ENCODE results near the gene TARBP1.

The TARBP1 gene

DNA sequence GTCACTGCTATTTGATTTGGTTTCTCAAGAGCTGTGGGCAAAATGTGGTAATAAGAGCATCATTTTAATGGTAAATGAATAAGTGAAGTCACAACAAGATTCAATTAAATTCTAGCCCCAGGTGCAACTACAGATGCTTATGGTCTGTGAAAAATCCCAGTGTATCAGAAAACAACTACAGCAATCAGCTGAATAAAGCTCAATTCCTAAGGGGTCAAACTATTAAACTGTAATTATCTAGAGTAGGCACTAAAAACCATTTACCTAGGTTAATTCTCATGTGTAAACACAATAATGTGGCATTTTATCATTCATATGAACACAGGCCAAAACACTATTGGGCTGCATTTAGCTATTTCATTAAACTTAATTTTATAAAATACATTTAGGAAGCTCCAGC is 9.6 kb downstream of the TARBP1 start:
- DNase-seq (ENCODE audit: low read depth, low spot score) = no peak
- Histone ChIP-seq H3K4me3 (ENCODE audit: insufficient read length, low read depth) (no peak overlapping the region), H3K27me3 (ENCODE audit: insufficient read depth, insufficient read length) (no peaks in the 10 kb centered on the region), H3K9ac (ENCODE audit: insufficient read length, low read depth) (no peak overlapping the region), H3K36me3 (ENCODE audit: insufficient read depth, insufficient read length, low read length) (peaks cover 21% of the 10 kb centered on the region), H3K4me1 (ENCODE audit: insufficient read depth, insufficient read length) (no peaks in the 10 kb centered on the region), H3K9me3 (ENCODE audit: insufficient read depth, low read length) (no peaks in the 10 kb centered on the region)
- TF ChIP-seq YY1 (IDR thresholded peaks at IDR 0.05; ENCODE audit: insufficient read depth, insufficient read length) = no peak
- TF ChIP-seq ZNF274 (IDR thresholded peaks at IDR 0.05; ENCODE audit: low read depth, low read length) = no peak

DNA sequence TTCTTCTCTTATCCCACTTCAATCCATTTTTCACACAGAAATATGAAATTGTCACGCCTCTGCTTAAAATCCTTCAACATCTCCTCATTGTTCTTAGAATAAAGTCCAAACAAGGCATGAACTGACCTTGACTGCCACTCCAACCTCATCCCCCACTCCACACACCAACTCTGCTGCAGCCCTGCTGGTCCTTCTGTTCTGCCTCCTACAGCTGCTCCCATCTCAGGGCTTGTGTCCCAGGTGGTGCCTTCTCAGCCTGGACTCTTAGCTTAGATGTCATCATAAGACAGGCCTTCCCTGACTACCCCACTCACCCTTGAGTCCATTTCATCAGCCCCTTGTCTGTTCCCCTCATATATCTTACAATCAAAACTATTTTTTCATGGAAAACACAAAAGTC is 10.4 kb downstream of the TARBP1 start:
- H3K27me3 ChIP-seq (ENCODE audit: insufficient read depth, insufficient read length) = no peaks in the 10 kb centered on the region
- DNase-seq (ENCODE audit: low read depth, low spot score) = no peak
- H3K9me3 ChIP-seq (ENCODE audit: insufficient read depth, low read length) = no peaks in the 10 kb centered on the region
- H3K36me3 ChIP-seq (ENCODE audit: insufficient read depth, insufficient read length, low read length) = peaks cover 28% of the 10 kb centered on the region
- no peak overlapping the region for H3K9ac ChIP-seq (ENCODE audit: insufficient read length, low read depth)
- H3K4me3 ChIP-seq (ENCODE audit: insufficient read length, low read depth) = no peak overlapping the region
- no peak for TF ChIP-seq YY1 (IDR thresholded peaks at IDR 0.05; ENCODE audit: insufficient read depth, insufficient read length)
- no peak for TF ChIP-seq SUZ12 (IDR thresholded peaks at IDR 0.05; ENCODE audit: extremely low read depth, insufficient read depth, insufficient read length)
- no peak for TF ChIP-seq ZNF274 (IDR thresholded peaks at IDR 0.05; ENCODE audit: low read depth, low read length)
- no peaks in the 10 kb centered on the region for H3K4me1 ChIP-seq (ENCODE audit: insufficient read depth, insufficient read length)

DNA sequence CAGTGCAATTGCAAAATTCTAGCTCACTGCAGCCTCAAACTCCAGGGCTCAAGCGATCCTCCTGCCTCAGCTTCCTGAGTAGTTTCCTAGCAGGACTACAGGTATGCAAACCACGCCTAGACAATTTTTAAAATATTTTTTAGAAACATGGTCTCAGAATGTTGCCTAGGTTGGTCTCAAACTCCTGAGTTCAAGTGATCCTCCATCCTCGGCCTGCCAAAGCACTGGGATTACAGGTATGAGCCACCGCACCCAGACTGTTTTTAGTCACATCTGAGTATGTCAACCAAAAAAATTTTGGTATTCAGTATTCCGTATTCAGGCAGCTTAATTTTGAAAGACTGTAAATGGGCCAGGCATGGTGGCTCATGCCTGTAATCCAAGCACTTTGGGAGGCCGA is 11.2 kb downstream of the TARBP1 start:
- Histone ChIP-seq H3K9me3 (ENCODE audit: insufficient read depth, low read length) (no peaks in the 10 kb centered on the region), H3K9ac (ENCODE audit: insufficient read length, low read depth) (no peak overlapping the region), H3K4me3 (ENCODE audit: insufficient read length, low read depth) (no peak overlapping the region), H3K4me1 (ENCODE audit: insufficient read depth, insufficient read length) (no peaks in the 10 kb centered on the region), H3K27me3 (ENCODE audit: insufficient read depth, insufficient read length) (no peaks in the 10 kb centered on the region), H3K36me3 (ENCODE audit: insufficient read depth, insufficient read length, low read length) (peaks cover 34% of the 10 kb centered on the region)
- TF ChIP-seq ZNF274 (IDR thresholded peaks at IDR 0.05; ENCODE audit: low read depth, low read length) (no peak), SUZ12 (IDR thresholded peaks at IDR 0.05; ENCODE audit: extremely low read depth, insufficient read depth, insufficient read length) (no peak), YY1 (IDR thresholded peaks at IDR 0.05; ENCODE audit: insufficient read depth, insufficient read length) (no peak)
- no peak for DNase-seq (ENCODE audit: low read depth, low spot score)

DNA sequence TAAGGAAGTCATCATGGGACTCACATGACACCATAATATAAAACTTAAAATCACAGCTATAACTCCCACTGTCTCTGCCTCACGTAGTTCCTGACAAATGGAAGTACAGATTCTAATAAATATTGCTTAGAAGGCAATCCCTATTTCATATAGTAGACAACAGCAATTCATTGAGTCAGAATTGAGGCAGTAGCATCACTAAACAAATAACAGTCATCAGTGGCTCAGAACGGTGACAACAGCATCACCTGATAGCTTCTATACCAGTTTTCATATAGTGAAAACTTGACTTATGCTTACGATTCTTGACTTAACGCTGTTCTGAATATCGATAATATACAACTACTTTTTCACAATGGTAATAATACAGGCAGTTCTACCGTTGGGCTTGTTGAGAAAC is 12.0 kb downstream of the TARBP1 start:
- DNase-seq (ENCODE audit: low read depth, low spot score) = no peak
- no peaks in the 10 kb centered on the region for H3K27me3 ChIP-seq (ENCODE audit: insufficient read depth, insufficient read length)
- no peaks in the 10 kb centered on the region for H3K4me1 ChIP-seq (ENCODE audit: insufficient read depth, insufficient read length)
- no peak for TF ChIP-seq YY1 (IDR thresholded peaks at IDR 0.05; ENCODE audit: insufficient read depth, insufficient read length)
- no peak for TF ChIP-seq SUZ12 (IDR thresholded peaks at IDR 0.05; ENCODE audit: extremely low read depth, insufficient read depth, insufficient read length)
- TF ChIP-seq ZNF274 (IDR thresholded peaks at IDR 0.05; ENCODE audit: low read depth, low read length) = no peak
- H3K9ac ChIP-seq (ENCODE audit: insufficient read length, low read depth) = no peak overlapping the region
- no peaks in the 10 kb centered on the region for H3K9me3 ChIP-seq (ENCODE audit: insufficient read depth, low read length)
- H3K4me3 ChIP-seq (ENCODE audit: insufficient read length, low read depth) = no peak overlapping the region
- peaks cover 40% of the 10 kb centered on the region for H3K36me3 ChIP-seq (ENCODE audit: insufficient read depth, insufficient read length, low read length)

DNA sequence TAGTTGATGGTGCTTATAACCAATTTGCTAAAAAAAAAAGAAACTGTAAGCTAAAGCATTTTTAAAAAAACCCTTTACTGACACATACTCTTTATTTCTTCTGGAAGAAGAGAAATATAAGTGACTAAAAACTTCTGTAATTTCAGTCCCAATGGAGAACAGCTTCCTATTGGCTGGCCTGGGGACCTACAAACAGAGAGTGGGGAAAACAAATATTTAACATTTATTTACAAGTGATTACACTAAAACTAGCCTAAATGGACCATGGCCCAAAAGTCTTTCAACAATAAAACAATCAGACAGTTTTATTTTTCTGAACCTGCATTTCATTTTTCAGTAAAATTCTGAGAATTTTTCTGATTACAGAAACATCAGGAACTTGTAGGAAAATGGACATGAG is 15.2 kb downstream of the TARBP1 start:
- Histone ChIP-seq H3K9ac (ENCODE audit: insufficient read length, low read depth) (no peak overlapping the region), H3K9me3 (ENCODE audit: insufficient read depth, low read length) (no peaks in the 10 kb centered on the region), H3K36me3 (ENCODE audit: insufficient read depth, insufficient read length, low read length) (peaks cover 43% of the 10 kb centered on the region), H3K4me3 (ENCODE audit: insufficient read length, low read depth) (no peak overlapping the region), H3K4me1 (ENCODE audit: insufficient read depth, insufficient read length) (no peaks in the 10 kb centered on the region), H3K27me3 (ENCODE audit: insufficient read depth, insufficient read length) (no peaks in the 10 kb centered on the region)
- no peak for DNase-seq (ENCODE audit: low read depth, low spot score)
- TF ChIP-seq SUZ12 (IDR thresholded peaks at IDR 0.05; ENCODE audit: extremely low read depth, insufficient read depth, insufficient read length) (no peak), YY1 (IDR thresholded peaks at IDR 0.05; ENCODE audit: insufficient read depth, insufficient read length) (no peak), ZNF274 (IDR thresholded peaks at IDR 0.05; ENCODE audit: low read depth, low read length) (no peak)

DNA sequence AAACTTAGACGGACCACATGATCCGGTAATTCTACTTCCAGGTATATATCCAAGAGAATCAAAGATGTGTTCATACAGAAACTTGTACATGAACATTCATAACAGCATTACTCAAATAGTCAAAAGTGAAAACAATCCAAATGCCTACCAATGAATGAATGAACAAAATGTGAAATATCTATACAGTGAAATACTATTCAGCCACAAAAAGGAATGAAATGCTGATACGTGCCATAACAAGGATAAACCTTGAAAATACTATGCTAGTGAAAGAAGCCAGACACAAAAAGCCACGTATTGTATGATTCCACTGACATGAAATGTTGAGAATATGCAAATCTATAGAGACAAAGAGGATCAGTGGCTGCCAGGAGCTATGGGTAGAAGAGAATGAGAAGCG is 18.3 kb downstream of the TARBP1 start:
- Histone ChIP-seq H3K36me3 (ENCODE audit: insufficient read depth, insufficient read length, low read length) (peaks cover 51% of the 10 kb centered on the region), H3K4me1 (ENCODE audit: insufficient read depth, insufficient read length) (no peaks in the 10 kb centered on the region), H3K9me3 (ENCODE audit: insufficient read depth, low read length) (no peaks in the 10 kb centered on the region), H3K9ac (ENCODE audit: insufficient read length, low read depth) (no peak overlapping the region), H3K27me3 (ENCODE audit: insufficient read depth, insufficient read length) (no peaks in the 10 kb centered on the region), H3K4me3 (ENCODE audit: insufficient read length, low read depth) (no peak overlapping the region)
- DNase-seq (ENCODE audit: low read depth, low spot score) = no peak
- no peak for TF ChIP-seq ZNF274 (IDR thresholded peaks at IDR 0.05; ENCODE audit: low read depth, low read length)
- no peak for TF ChIP-seq YY1 (IDR thresholded peaks at IDR 0.05; ENCODE audit: insufficient read depth, insufficient read length)
- TF ChIP-seq SUZ12 (IDR thresholded peaks at IDR 0.05; ENCODE audit: extremely low read depth, insufficient read depth, insufficient read length) = no peak

DNA sequence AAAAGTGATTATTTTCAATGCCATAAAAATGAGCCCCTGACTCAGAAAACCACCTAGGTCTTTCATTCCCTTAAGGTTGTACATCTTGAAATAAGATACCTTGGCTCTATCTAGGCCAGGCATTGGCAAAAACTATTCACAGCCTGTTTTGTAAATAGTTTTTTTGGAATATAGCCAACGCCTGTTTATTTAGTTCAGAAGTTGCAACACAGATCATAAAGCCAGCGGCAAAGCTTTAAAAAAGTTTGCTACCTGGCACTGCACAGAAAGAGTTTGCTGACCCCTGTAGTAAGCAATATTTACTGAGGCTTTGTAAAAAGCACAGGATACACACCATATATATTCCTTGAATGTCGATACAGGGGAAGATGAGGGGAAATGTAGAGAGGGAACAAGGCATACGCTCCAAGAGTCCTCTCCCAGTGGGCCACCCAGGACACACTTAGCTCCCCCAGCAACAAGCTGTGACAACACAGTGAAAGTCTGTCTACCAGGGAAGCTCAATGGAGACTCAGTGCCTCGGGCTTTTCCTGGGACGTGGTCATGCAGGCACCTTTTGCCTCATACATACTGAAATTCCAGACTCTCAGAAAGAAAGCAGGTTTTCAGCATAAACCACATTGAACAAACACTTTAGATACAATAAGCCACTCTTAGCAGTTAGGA is 20.5 kb downstream of the TARBP1 start:
- no peaks in the 10 kb centered on the region for H3K9me3 ChIP-seq (ENCODE audit: insufficient read depth, low read length)
- no peaks in the 10 kb centered on the region for H3K27me3 ChIP-seq (ENCODE audit: insufficient read depth, insufficient read length)
- H3K4me3 ChIP-seq (ENCODE audit: insufficient read length, low read depth) = no peak overlapping the region
- no peak for DNase-seq (ENCODE audit: low read depth, low spot score)
- H3K36me3 ChIP-seq (ENCODE audit: insufficient read depth, insufficient read length, low read length) = peaks cover 52% of the 10 kb centered on the region
- TF ChIP-seq SUZ12 (IDR thresholded peaks at IDR 0.05; ENCODE audit: extremely low read depth, insufficient read depth, insufficient read length) (no peak), ZNF274 (IDR thresholded peaks at IDR 0.05; ENCODE audit: low read depth, low read length) (no peak), YY1 (IDR thresholded peaks at IDR 0.05; ENCODE audit: insufficient read depth, insufficient read length) (no peak)
- H3K4me1 ChIP-seq (ENCODE audit: insufficient read depth, insufficient read length) = no peaks in the 10 kb centered on the region
- H3K9ac ChIP-seq (ENCODE audit: insufficient read length, low read depth) = no peak overlapping the region

Data from NT2/D1 (cell line).